ENCODE measurements around the gene NDUFA3. TPM values are rescaled to one million over a fixed set of nuclear protein-coding genes. Genes with fewer than 3 reads are reported as not detected.
A peak's percentile ranks its signal among the peaks of the same experiment; 100 is the strongest.

The NDUFA3 gene
- total RNA-seq, 1 donor from 2014 or later: 135 TPM

DNA sequence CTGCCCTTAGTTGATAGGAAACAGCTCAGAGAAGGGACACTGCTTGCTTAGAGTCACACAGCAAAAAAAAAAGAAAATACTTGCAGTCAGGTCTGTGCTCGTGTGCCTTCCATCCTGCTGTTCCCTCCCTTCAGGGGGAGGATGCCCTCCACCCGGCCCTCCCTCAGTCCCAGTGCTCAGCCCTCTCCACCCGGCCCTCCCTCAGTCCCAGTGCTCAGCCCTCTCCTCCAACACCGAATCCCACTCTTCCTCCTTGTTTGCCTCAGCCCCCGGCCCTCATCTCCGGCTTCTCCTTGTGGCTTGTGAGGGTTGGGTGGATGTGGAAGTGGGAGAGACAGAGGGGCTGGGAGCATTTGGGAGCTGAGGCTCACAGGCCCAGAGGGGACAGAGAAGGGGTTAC lies 7.0 kb downstream of the NDUFA3 start:
- peaks cover 18% of the 10 kb centered on the region for H3K36me3 Mint-ChIP-seq
- no peak for DNase-seq (ENCODE audit: low spot score in 2 of 2, unreplicated experiment in 2 of 2)
- peaks cover 7% of the 10 kb centered on the region for H3K4me1 Mint-ChIP-seq
- TF ChIP-seq, protein P1, sequence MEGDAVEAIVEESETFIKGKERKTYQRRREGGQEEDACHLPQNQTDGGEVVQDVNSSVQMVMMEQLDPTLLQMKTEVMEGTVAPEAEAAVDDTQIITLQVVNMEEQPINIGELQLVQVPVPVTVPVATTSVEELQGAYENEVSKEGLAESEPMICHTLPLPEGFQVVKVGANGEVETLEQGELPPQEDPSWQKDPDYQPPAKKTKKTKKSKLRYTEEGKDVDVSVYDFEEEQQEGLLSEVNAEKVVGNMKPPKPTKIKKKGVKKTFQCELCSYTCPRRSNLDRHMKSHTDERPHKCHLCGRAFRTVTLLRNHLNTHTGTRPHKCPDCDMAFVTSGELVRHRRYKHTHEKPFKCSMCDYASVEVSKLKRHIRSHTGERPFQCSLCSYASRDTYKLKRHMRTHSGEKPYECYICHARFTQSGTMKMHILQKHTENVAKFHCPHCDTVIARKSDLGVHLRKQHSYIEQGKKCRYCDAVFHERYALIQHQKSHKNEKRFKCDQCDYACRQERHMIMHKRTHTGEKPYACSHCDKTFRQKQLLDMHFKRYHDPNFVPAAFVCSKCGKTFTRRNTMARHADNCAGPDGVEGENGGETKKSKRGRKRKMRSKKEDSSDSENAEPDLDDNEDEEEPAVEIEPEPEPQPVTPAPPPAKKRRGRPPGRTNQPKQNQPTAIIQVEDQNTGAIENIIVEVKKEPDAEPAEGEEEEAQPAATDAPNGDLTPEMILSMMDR (IDR thresholded peaks at IDR 0.05; ENCODE audit: unreplicated experiment): no peak
- no peak overlapping the region for H3K4me3 Mint-ChIP-seq
- no peak overlapping the region for H3K27ac Mint-ChIP-seq
- H3K9me3 Mint-ChIP-seq: no peaks in the 10 kb centered on the region
- no peaks in the 10 kb centered on the region for H3K27me3 Mint-ChIP-seq (ENCODE audit: low read depth)

DNA sequence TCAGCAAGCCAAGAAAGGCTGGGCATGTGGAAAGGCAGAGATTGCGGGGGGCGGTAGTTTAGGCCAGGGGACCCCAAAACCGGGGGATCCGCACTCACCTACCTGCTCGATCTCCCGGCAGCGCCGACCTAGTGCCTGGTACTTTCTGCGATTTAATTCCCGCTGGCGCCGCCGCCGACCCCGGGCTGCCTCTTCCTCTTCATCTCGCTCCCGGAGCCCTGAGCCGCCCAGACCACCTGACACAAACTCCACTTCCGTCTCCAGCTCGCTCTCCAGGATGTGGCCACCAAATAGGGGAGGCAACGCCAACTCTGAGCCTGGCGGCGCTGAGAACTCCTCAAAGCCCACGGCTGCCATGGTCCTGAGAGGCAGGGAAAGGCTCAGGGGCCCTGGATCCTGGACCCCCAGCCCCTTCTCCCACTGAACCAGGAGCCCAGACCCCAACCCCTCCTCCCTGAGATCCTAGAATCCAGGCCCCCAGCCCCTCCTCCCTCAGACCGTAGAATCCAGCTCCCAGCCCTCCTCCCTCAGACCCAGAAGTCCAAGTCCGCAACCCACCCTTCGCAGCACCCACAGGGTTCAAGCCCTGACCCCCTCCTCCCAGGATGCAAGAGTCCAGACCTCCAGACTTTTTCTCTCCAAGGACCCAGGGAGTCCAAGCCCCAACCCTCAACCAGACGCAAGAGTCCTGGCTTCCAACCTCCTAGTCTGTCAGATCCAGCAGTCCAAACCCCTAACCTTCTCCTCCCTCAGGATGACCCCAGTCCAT lies 11.9 kb downstream of the NDUFA3 start:
- Mint-ChIP-seq H3K4me3 (peak overlapping the region; percentile 91), H3K4me1 (peaks cover 25% of the 10 kb centered on the region), H3K27ac (peak overlapping the region; percentile 98), H3K27me3 (ENCODE audit: low read depth) (peaks cover 2% of the 10 kb centered on the region), H3K36me3 (peaks cover 4% of the 10 kb centered on the region), H3K9me3 (no peaks in the 10 kb centered on the region)
- DNase-seq (ENCODE audit: low spot score in 2 of 2, unreplicated experiment in 2 of 2): no peak
- TF ChIP-seq, protein P1 (IDR thresholded peaks at IDR 0.05; ENCODE audit: unreplicated experiment): no peak

DNA sequence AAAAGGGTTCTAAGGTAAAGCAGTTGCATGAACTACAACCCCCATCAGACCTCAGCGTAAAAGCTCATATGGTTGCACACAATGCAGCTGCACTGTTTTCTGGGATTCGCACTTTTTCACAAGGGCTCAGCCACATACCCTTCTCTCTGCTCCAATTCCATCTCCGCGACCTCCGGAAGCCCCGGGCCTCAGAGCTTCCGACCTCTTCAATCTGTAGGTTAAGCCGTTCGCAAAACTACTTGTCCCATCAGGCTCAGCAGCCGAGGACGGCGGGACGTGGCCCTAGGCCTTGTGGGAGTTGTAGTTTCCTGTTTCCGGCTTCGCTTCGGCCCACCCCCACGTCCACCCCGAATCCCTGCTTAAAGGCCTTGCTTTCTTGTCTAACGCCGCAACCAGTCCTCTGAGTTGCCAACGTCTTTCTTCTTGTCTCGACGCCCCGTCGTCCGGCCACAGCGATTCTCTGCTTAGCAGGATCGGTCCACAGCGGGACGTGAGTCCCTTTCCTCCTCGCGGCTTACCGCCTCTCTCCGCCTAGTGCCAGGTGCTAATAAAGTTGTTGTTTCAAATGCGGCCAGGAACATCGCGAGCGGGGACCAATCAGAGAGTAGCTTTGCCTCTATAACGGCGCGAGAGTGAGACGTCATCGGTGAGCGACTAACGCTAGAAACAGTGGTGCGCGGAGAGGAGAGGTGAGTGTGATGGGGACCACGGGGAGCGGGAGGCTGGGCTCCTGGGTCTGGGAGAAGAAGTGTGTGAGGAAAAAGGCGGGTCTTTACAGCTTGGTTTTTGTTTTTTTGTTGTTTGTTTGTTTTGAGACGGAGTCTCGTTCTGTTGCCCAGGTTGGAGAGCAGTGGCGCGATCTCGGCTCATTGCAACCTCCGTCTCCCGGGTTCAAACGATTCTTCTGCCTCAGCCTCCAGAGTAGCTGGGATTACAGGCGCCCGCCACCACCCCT lies 12.7 kb downstream of the NDUFA3 start, which contains the start of the genes PRPF31 and TFPT:
Gene PRPF31, plus strand, starts transcription at position 646 of the 955 bp plus-strand sequence. CDS start 2,525 bp downstream, outside the sequence.
Gene TFPT, minus strand, starts transcription at position 549 of the 955 bp plus-strand sequence. Its CDS starts 388 bp downstream, at position 161.
- TF ChIP-seq, protein P1 (IDR thresholded peaks at IDR 0.05; ENCODE audit: unreplicated experiment): peak; percentile 19
- H3K36me3 Mint-ChIP-seq: peaks cover 10% of the 10 kb centered on the region
- no peaks in the 10 kb centered on the region for H3K9me3 Mint-ChIP-seq
- DNase-seq (ENCODE audit: low spot score in 2 of 2, unreplicated experiment in 2 of 2): peak; percentile 94 to 96
- peak within 1 kb of the TSS; percentile 98 for H3K27ac Mint-ChIP-seq
- H3K4me1 Mint-ChIP-seq: peaks cover 25% of the 10 kb centered on the region
- H3K27me3 Mint-ChIP-seq (ENCODE audit: low read depth): peaks cover 2% of the 10 kb centered on the region
- peak within 1 kb of the TSS; percentile 91 for H3K4me3 Mint-ChIP-seq

DNA sequence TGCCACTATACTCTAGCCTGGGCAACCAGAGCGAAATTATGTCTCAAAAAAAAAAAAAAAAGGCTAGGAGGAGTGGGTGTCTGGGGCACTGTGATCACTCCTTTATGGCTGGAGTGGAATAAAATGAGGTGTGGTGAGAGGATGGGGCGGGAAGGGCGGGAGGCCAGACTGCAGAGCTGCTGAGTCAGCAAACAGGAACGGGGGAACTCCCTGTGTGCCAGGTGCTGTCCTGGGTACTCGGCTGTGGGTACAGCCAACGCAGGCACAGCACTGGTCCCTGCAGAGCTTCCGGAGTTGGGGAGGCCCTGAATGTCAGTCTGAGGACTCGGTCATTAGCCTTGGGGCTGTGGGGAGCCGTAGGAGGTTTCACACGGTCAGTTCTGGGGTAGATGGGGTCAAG lies 18.6 kb downstream of the NDUFA3 start:
- DNase-seq (ENCODE audit: low spot score in 2 of 2, unreplicated experiment in 2 of 2): no peak
- Mint-ChIP-seq H3K9me3 (no peaks in the 10 kb centered on the region), H3K36me3 (peaks cover 24% of the 10 kb centered on the region), H3K27me3 (ENCODE audit: low read depth) (no peaks in the 10 kb centered on the region), H3K4me1 (peaks cover 9% of the 10 kb centered on the region), H3K27ac (no peak overlapping the region), H3K4me3 (no peak overlapping the region)
- TF ChIP-seq, protein P1 (IDR thresholded peaks at IDR 0.05; ENCODE audit: unreplicated experiment): no peak

GRCh38 chr19:54123682-54124081 lies 21.0 kb downstream of the NDUFA3 start:
- DNase-seq (ENCODE audit: low spot score in 2 of 2, unreplicated experiment in 2 of 2): no peak
- Mint-ChIP-seq H3K36me3 (peaks cover 34% of the 10 kb centered on the region), H3K4me1 (no peaks in the 10 kb centered on the region), H3K9me3 (no peaks in the 10 kb centered on the region), H3K27ac (no peak overlapping the region), H3K4me3 (no peak overlapping the region), H3K27me3 (ENCODE audit: low read depth) (no peaks in the 10 kb centered on the region)
- TF ChIP-seq, protein P1 (IDR thresholded peaks at IDR 0.05; ENCODE audit: unreplicated experiment): no peak
